HFF-Myc (cell line): ENCODE results near the gene MEIOSIN.

Experiments
- DNase-seq: peaks from one replicate; pipeline ENCODE4 v3.0.0-alpha.2; 2011; ENCODE audit warnings: low read depth; ENCODE audit errors: extremely low read depth
- H3K4me3 ChIP-seq: replicated peaks from 2 replicates; pipeline ENCODE4 v1.5.1; 2011; ENCODE audit warnings: low read depth, mild to moderate bottlenecking, control low read depth, low read length
- CTCF ChIP-seq: IDR thresholded peaks from 2 replicates; pipeline ENCODE4 v1.5.1; 2012; ENCODE audit warnings: mild to moderate bottlenecking, low read depth, low read length, control low read depth; ENCODE audit errors: missing control alignments

The MEIOSIN gene

GRCh38 chr19:45701676-45702075 is 31.6 kb upstream of the MEIOSIN start:
- TF ChIP-seq CTCF: no peak
- no peak overlapping the region for H3K4me3 ChIP-seq
- DNase-seq: no peak

- TF ChIP-seq CTCF: no peak
- H3K4me3 ChIP-seq: no peak overlapping the region
- DNase-seq: no peak
Observed at GRCh38 chr19:45705115-45705514, 28.1 kb upstream of the MEIOSIN start.

GRCh38 chr19:45705710-45706415 is 27.4 kb upstream of the MEIOSIN start:
- TF ChIP-seq CTCF: no peak
- H3K4me3 ChIP-seq: no peak overlapping the region
- no peak for DNase-seq

GRCh38 chr19:45710356-45711130 is 22.7 kb upstream of the MEIOSIN start:
- no peak for TF ChIP-seq CTCF

GRCh38 chr19:45711851-45712698 is 21.2 kb upstream of the MEIOSIN start:
- no peak for TF ChIP-seq CTCF
- no peak overlapping the region for H3K4me3 ChIP-seq
- DNase-seq: no peak

More at GRCh38 chr19:45710356-45711130, 22.7 kb upstream of the MEIOSIN start:
- H3K4me3 ChIP-seq: no peak overlapping the region
- no peak for DNase-seq

- DNase-seq: no peak
- no peak for TF ChIP-seq CTCF
- H3K4me3 ChIP-seq: no peak overlapping the region
Observed at GRCh38 chr19:45712699-45713067, 20.6 kb upstream of the MEIOSIN start.
